ENCODE data around the gene CYTH3. TPM values are rescaled to one million over a fixed set of nuclear protein-coding genes. Genes with fewer than 3 reads are reported as not detected.
"Not testable (repeated sequence)": the region's sequence is repeated elsewhere in the genome, so short reads cannot be mapped to it uniquely, and the experiment has no call there.

CYTH3 gene
- total RNA-seq, 2 donors from 2014 or later, result 26.4 to 30.2 TPM

DNA sequence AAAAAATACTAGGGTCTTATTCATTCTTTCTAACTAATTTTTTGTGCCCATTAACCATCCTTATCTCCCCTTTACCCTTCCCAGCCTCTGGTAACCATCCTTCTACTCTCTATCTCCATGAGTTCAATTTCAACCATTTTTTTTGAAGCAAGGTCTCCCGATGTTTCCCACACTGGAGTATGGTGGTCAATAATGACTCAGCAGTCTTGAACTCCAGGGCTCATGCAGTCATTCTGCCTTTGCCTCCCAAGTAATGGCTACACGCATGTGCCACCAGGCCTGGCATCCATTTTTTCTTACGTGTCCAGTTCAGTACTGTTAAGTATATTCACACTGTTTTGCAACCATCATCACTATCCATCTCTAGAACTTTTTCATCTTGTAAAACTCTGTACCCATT lies 60.4 kb downstream of the CYTH3 start:
- ATAC-seq (no peak), DNase-seq (no peak)
- intact Hi-C loops (cut with DNase I), result no loop called here

DNA sequence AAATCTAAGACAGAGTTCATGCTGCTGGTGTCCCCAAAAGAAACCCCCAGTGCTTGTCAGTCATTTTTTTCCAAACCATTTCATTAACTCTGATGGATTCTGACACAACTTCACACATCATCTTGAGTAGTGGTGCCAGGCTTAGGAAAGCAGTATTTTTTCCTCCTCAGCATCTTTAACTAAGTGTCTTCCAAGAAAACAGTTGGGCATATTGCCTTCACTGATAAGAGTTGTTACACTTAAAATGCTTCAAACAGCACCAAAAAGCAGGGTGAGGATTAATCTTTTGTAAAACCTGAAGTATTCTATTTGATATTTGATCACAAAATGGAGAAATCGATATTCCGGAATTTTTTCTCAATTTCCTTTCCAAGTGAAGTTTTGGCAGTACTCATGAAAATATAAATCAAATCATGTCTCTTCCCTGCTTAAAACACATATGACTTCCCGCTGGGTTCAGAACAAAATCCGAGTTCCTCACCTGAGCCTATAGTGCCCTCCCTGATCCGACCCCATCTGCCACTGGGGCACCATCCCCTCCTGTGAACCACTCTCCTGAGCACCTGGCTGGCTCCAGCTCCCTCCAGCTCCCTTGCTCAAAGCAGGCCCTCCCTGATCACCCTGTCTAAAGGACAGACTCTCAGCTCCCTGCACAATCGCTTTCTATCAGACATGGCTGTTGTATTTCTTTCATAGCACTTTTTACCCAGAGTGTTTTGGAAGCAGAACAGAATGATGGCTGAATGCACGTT lies 61.6 kb downstream of the CYTH3 start:
- DNase-seq, result no peak
- intact Hi-C loops (cut with DNase I), result no loop called here
- ATAC-seq, result no peak

DNA sequence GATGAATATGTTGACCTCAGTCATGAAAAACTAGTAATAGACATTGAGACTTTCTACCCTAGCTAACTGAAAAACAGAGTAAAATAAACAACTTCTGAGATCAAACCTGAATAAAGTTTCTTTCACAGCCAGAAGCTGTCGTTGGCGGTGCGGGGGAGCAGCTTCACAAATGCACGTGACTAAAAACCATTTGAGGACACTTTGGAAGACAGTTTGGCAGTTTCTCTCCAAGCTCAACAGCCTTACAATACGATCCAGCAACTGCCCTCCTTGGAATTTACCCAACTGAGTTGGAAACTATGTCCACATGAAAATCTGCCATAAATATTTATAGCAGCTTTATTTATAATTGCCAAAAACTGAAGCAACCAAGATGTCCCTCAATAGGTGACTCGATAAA lies 63.1 kb downstream of the CYTH3 start:
- DNase-seq, result no peak
- peak in 1 of 2 donors; percentile 53 for ATAC-seq
- intact Hi-C loops (cut with DNase I), result no loop called here

DNA sequence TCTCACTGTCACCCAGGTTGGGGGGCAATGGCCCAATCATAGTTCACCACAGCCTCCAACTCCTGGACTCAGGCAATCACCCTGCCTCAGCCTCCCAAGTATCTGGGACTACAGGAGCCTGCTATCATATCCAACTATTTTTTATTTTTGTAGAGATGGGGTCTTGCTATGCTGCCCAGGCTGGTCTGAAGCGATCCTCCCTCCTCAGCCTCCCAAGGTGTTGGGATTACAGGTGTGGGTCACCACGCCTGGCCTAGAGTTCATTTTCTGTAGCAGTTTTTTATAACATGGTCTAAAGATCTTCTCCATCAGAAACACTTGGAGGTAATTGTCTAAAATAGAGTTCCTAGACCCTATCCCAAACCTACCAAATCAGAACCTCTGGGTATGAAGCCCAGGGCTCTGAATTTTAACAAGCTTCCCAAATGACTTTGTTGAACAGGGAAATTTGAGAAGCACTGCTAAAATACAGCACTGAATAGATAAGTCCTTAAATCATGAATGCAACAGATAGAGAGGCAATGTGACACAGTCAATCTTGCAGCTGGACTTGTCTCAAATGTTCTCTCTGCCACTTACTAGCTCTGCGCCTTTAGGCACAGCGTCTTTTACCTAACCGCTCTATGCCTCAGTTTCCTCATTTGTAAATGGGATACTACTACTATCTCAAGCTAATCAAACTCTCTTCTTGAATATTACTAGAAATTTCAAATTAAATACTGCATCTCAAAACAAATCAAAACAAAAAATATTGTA lies 63.7 kb downstream of the CYTH3 start:
- ATAC-seq, result no peak
- no peak for DNase-seq
- intact Hi-C loops (cut with DNase I), result no loop called here

DNA sequence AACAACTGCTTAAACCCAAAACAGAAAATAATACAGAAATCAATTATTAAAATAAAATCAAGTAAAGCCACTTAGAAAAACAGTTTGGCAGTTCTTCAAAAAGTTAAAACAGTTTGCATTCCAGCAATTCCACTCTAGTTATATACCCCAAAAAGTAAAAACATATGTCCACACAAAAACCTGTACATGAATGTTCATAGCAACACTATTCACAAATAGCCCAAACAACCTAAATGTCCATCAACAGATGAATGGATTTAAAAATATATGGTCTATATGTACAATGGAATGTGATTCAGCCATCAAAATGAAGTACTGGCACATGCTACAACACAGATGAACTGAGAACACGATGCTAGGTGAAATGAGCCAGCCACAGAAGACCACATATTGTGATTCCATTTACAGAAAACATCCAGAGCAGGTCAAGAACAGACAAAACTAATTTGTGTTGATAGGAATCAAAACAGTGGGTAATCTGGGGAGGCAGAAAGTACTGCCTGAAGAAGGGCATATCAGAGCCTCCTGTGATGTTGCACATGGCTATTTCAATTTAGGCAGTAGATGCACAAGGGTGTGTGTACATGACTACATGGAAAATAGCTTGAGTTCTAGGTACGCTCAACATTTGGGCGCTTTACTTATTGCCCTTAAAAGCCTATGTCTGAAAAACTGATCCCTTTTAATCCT lies 66.3 kb downstream of the CYTH3 start:
- no peak for ATAC-seq
- intact Hi-C loops (cut with DNase I), result no loop called here
- DNase-seq, result no peak

DNA sequence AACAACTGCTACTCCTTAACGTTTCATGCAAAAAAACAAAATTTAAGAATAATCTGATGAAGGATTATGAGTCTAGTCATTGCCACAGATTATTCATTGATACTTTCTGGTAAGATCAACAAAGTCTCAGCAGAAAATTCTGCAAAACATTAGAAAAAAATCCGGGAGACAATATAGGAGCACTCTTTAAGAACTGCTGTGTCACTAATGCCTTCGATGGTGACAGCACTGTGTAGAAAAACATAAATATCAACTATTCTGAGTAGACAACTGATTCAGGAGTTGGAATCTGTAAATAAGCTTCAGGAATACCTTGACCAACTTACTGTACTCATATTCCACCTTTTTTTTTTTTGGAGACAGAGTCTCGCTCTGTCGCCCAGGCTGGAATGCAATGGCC lies 69.0 kb downstream of the CYTH3 start:
- ATAC-seq (no peak), DNase-seq (no peak)
- intact Hi-C loops (cut with DNase I), result no loop called here

DNA sequence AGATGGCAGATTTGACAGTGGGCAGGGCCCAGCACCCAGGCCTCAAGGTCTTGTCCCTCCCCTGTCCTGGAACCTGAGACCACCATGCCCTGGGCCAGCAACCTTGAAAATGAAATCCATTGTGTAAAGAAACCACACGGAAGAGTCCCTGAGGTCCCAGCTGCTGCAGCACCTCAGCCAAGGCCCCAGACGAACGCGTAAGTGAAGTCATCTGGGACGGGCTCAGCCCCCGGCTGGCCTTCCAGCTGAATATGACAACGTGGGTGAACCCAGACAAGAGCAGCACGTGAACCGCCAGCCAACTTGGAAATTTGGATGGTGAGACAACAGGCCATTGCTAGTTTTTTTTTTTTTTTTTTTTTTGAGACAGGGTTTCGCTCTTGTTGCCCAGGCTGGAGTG lies 70.3 kb downstream of the CYTH3 start:
- ATAC-seq, result peak; percentile 46 to 71
- intact Hi-C loops (cut with DNase I), result no loop called here

DNA sequence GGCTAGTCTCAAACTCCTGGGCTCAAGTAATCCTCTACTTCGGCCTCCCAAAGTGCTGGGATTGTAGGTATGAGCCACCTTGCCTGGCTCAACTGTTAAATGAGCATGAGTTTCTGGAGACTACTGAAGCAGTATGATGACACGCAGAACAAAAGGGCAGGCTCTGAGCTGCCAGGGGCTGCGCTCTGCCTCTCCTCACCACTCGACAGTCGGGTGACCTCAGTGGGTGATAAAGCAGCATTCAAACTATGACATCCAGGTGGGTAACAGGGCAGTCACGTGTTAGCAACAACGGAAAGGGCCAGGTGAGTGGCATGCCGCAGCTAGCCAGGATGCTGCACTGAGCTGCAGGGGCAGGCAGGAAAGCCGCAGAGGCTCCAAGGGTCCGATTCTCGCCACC lies 71.5 kb downstream of the CYTH3 start:
- ATAC-seq (peak; percentile 18 to 25), DNase-seq (no peak)
- intact Hi-C loops (cut with DNase I), result no loop called here

More for the DNA sequence above, 70.3 kb downstream of the CYTH3 start:
- DNase-seq, result peak; percentile 42

DNA sequence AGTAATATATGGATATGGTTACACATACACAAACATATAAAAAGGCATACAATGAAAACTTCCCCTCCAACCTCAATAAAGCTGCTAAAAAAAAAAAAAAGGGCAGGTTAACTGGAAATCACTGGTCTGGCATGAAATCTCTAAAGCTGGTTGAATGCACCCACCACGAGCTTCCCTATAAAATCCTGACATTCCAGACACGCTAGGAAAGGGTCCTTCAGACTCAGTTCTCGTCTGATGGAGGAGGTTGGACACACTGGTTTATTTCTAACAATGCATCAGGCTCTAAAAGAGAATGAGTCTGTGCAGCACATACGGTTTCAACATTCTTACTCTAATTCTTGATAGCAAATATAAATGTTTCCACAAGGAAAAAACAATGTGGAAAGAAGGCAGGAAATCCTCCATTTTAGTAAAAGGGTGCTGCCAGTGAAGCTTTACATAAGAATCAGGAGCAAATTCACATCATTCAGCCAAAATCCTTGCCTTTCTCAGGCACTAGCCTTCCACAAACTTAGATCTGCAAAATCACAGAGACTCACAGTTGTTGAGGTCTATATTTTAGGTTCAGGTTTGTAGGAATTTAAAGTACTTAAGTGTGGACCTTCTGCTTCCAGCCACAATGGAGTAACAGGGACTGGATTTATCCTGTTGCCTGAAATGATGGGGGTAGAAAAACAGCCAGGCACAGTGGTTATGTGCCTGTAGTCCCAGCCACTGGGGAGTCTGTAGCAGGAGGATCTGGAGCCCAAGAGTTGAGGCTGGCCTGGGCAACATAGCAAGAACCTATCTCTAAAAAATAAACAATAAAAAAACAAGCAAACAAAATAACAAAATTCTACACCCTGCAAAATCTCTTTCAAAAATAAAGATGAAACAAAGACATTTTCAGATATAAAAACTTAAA lies 73.5 kb downstream of the CYTH3 start:
- DNase-seq (no peak), ATAC-seq (no peak)
- intact Hi-C loops (cut with DNase I), result no loop called here

DNA sequence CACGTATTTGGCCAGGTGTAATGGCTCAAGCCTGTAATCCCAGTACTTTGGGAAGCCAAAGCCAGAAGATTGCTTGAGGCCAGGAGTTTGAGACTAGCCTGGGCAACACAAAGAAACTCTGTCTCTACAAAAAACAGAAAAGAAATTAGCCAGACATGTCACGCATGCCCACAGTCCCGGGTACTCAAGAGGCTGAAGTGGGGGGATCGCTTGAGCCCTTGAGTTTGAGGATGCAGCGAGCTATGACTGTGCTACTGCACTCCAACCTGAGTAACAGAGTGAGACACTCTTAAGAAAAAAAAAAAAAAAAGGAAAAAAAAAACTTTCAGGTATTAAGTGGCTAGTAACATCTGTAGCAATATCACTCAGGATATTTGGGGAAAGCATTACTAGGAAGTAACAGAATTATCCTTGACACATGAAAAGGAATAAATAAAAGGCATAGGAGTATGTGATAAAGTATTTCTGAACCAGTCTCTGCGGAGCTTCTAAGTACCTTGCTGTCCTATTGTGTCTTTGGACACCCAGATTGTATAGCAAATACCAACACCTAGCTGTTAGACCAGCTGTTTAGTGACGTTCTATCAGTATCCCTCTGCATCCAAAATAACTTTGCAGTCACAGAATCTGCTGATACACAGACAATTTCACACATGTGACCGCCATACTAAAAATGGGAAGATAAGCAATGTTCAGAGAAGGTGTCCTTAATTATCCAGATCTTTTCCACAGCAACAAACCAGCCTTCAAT lies 74.4 kb downstream of the CYTH3 start:
- DNase-seq, result no peak
- no peak for ATAC-seq
- intact Hi-C loops (cut with DNase I), result no loop called here

DNA sequence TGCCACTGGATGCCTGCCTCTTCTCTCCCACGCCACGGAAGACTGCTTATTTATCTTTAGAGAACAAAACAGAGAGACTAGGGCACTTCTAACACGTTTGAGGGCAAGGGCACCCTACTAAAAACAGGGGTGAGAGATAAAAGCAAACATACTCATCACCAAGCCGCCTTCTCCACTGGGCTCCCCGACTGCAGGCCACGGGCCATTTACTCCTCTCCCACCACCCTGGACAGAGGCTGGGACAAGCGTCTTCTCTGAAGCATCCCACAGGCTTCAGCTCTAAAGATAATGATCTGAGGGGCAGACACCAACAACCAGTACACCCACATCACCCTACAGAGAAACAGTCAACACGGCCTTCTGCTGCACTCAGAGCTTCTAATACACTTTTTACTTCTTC lies 78.7 kb downstream of the CYTH3 start:
- intact Hi-C loops (cut with DNase I), result no loop called here
- ATAC-seq (no peak), DNase-seq (no peak)

DNA sequence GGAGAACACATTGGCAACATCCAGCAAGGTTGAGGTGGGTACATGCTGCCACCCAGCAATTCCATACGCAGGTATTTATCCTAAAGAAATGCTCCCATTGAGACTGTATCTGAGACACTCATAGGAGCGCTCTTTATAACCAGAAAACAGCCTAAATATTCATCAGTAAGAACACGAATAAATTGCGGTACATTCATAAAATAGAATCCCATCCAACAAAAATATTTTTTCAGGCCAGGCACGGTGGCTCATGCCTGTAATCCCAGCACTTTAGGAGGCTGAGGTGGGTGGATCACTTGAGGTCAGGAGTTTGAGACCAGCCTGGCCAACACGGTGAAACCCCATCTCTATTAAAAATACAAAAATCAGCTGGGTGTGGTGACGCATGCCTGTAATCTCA lies 81.9 kb downstream of the CYTH3 start:
- DNase-seq; ATAC-seq; intact Hi-C loops (cut with DNase I): not testable (repeated sequence)

DNA sequence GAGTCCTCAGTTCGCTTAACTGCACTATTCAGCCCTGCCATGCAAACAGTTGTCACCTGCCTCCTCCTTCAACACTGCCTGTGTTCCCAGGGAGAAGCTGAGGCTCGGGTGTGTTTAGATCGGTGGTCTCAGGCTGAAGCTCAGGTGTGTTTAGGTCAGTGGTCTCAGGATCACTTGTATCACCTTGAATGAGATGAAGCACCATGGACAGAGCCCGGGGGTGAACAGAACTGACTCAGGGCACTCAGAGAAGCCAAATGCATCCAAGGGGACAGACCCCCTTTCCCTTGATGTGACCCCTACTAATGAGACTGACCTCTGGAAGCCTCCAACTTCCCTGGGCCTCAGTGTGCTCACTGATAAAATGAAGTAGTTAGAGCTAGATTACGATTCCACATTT lies 84.0 kb downstream of the CYTH3 start:
- DNase-seq (no peak), ATAC-seq (no peak)
- intact Hi-C loops (cut with DNase I), result no loop called here

DNA sequence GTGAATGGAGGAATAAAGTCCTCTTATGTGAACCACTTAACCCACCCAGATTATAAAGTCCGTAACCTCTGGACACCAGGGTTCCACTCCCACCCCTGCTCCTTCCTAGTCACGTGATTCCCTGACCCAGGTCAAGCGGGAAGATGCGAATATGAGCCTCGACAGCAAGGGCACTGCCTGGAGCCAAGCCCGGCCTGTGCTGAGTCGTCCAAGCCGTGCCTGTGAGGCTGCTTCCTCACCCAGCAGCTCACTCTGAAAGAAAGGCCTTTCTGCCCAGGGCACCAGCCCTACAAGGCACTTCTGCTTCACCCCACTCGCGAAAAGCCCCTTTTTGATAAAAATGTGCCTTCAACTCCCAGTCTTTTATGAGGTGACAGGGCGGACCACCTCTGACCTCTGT lies 85.8 kb downstream of the CYTH3 start:
- ATAC-seq (no peak), DNase-seq (no peak)
- intact Hi-C loops (cut with DNase I), result no loop called here

DNA sequence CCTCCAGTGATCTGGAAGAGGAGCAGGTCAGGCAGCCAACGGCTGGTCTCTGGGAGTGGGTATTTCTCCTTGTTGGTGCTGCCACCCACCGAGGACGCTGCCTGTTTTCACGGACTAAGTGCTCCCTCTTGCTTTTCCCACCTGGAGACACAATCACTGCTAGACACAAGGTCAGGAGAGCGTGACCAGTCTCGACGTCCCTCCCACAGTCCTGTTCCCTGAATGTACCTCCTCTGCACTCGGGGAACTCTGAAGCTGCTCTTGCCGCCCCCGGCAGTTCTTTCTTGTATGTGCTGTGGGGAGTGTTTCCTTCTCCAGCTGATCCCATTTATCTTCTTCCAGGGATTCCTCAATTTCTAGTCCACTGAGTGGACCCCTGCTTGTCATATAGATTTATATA lies 89.4 kb downstream of the CYTH3 start:
- intact Hi-C loops (cut with DNase I), result no loop called here
- ATAC-seq (no peak), DNase-seq (no peak)

DNA sequence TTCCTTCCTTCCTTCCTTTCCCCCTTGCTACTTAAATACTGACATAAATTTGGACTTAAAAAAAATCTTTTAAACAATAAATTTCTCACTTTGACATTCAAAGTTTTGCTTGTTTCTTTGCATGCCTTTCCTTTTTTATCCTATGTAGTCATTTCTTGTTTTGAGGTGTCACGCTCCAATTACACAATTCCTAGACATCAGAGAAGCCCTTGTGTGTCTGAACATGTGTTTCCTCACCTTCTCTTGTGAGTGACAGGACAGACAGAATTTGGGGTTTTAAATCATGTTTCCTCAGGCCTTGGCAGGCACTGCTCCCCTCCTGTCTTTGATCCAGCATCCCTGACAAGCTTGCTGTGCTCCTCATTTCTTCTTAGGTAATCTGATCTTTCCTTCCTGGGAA lies 91.3 kb downstream of the CYTH3 start:
- DNase-seq, result no peak
- intact Hi-C loops (cut with DNase I), result no loop called here
- ATAC-seq, result no peak

DNA sequence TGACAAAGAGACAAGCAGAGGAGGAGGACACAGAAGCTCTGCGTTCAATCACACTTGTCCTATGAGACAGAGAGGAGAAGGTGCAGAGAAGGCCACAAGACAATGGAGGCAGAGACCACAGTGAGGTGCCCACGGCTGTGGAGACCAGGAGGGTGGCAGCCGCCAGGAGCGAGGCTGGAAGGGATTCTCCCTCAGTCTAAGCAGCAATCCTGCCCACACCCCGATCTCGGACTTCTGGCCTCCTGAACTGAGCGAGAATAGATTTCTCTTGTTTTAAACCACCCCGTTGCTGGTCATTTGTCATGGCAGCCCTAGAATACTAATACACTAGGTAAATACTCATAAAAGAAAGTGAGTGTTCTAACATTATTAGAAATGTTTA lies 92.1 kb downstream of the CYTH3 start:
- no peak for DNase-seq
- intact Hi-C loops (cut with DNase I), result no loop called here
- no peak for ATAC-seq

DNA sequence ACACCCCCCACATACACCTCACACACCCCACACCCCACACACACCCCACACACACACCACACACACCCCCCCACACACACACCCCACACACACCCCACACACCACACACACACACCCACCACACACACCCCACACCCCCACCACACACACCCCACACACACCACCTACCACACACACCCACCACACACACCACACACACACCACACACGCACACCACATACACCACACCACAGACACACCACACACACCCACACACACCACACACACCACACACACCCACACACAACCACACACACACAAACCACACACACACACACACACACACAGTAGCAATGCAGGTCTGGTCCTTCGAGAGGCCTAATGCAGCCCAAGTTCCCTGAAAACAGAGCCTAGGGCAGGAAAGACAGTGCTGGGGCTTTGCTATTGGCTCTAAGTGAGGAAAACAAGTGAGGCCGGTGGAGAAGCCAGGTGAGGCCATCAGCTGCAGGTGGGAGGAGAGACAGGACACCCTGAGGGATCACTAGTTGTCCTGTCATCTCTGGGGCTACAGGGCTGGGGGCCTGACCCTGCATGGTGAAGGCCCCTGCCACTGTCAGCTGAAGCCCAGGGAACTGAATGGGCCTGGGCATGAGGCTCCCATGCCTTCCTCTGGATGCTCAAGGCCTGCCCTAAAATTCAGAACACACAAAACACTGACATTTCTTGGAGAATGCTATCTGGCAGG lies 92.6 kb downstream of the CYTH3 start:
- DNase-seq (no peak), ATAC-seq (no peak)
- intact Hi-C loops (cut with DNase I), result no loop called here

All from left cardiac atrium (tissue), 4 donors.